Activated CD4-positive, alpha-beta T cell treated with anti-CD3 and anti-CD28 coated beads for 24 hours (primary cell): Measurements from ENCODE around the gene SLC6A9.

Experiments
- DNase-seq, 2 donors: peaks; one replicate each; pipeline ENCODE4 v3.0.0-alpha.2; 2020; ENCODE audit warnings: low read depth in 2 of 2

SLC6A9 gene

DNA sequence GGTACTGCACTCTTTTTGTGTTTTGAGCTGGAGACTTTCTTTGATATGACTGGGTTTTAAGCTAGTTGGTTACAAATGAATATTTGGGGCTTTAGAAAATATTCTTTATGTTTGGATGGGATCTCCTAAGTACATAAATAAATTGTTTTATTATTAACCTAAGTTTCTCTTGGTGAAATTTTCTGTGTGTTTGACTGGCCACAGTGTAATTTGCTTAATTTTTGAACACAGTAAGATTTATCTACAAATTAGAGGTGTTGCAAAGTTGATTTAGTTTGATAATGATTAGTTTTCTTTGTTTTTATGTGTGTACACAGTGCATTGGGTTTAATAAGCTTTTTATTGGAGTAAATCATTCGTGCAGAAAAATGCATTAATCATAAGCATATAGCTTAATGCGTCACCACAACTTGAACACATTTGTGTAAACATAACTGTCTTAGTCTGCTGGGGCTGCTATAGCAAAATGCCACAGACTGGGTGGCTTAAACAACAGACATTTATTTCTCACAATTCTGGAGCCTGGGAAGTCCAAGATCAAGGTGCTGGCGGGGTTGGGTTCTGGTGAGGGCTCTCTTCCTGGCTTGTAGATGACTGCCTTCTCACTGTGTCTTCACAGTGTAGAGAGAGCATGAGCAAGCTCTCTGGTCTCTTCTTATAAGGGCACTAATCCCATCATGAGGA is 17.4 kb upstream of the SLC6A9 start:
- no peak for DNase-seq

DNA sequence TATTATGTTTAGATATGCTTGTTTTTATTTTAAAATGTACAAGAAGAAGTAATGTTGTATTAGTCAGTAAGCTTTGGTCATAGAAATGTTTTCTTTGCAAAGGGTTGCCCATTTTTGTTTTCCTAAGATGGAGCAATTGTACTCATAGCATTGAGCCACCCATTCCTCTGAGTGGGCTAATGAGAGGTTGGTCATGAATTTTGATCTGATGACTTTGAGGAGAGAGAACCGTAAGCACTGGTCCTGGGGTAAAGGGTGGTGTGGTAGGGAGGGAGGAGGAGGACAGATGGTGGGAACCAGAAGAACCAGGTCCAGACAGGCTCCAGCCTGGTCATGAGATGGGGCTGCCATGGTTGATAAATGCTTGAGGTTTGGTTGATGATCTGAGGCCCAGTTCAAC is 15.9 kb upstream of the SLC6A9 start:
- DNase-seq, result no peak

DNA sequence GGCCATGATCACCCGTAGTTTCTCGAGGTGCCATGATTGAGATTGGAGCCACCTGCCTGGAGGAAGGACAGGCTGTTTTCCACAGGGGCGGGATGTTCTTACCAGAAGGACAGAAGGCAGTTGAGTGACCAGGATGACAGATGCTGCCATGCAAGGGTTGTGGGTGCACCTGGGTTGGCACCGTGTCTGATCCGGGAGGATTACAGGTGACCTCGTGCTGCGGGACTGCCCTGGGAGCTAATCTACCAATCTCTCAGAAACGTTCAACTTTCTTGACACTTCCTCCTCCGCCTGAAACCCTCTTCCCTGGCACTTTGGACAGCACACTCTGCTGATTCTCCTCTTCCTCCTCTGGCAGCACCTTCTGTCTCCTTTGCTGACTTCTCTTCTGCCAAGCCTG is 13.8 kb upstream of the SLC6A9 start:
- DNase-seq, result no peak

- DNase-seq, result no peak
Observed at GRCh38 chr1:44044071-44044801, 13.0 kb upstream of the SLC6A9 start.

GRCh38 chr1:44043176-44044070 is 12.2 kb upstream of the SLC6A9 start:
- no peak for DNase-seq

DNA sequence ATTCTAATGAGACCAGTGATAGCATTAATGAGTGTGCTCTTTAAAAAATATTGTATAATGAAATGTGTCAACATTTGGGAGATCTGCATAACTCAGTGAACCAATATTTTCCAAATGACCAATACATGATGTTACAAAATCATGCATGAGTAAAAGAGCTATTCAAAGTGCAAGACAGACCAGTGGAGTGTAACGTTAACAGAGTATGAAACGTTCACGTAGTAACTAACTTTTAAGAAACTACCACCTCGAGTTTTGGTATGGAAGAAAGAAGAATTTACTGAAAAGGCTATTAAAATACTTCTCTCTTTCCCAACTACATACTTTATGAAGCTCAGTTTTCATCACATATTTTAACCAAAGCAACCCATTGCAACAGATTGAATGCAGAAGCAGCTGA is 9.6 kb upstream of the SLC6A9 start:
- no peak for DNase-seq

GRCh38 chr1:44040418-44040817 is 9.2 kb upstream of the SLC6A9 start:
- DNase-seq, result no peak

DNA sequence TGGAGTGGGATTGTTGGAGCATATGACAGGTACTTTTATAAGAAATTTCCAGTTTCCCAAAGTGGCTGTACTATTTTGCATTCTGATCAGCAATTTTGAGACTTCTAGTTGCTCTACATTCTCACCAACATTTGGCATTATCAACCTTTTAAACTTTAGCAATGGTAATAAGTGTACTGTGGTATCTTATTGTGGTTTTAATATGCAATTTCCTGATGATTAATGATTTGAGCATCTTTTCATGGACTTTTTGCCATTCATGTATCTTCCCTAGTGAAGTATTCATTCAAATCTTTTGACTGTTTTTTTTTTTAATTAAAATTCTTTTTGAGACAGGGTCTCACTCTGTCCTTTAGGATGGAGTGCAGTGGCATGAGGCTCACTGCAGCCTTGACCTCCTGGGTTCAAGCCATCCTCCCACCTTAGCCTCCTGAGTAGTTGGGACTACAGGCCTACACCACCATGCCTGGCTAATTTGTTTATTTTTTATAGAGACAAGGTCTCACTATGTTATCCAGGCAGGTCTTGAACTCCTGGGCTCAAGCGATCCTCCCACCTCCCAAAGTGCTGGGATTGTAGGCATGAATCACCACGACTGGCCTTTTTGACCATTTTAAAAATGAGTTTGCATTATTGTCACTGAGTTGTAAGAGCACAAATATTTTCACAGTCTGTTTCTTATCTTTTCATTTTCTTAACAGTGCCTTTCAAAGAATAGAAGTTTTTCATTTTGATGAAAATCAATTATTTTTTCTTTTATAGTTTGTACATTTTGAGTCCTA is 7.8 kb upstream of the SLC6A9 start:
- no peak for DNase-seq

- DNase-seq, result no peak
Observed at GRCh38 chr1:44037154-44037553, 5.9 kb upstream of the SLC6A9 start.

GRCh38 chr1:44036409-44037139 is 5.3 kb upstream of the SLC6A9 start:
- DNase-seq, result peak; percentile 51 to 59

GRCh38 chr1:44035726-44036408 is 4.6 kb upstream of the SLC6A9 start:
- DNase-seq, result no peak

DNA sequence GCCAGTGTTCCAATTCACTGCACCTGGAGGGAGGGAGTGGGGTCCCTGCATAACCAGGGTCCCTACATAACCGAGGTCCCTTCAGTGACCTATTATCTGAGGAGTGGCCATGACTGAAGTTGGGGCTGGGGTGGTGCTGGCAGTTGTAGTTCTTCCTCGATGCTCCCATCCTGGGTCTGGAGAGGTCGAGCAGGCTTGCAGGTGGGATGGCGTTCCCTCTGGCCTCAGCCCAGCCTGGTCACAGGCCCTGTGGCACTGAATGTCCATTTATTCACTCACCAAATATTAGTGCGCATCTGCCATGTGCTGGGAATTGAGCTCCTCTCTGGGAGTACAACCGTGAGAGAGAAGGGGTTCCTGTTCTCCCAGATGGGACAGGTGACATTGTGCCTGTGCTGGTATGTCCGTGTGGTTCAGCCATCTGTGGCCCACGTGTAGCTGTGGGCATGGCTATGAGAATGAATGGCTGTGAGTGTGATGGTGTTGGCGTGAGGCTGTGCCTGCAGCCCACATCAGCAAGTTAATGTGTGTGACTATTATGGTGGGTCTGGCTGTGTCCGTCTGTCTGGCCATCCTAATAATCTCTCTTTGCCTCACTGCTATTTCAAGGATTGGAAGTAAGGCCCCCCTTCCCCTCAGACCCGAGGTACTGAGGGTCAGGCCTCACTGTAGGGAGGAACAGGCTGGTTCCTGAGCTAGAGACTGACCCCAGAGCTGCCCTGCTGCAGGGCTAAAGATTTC is 3.9 kb upstream of the SLC6A9 start:
- DNase-seq, result no peak

DNA sequence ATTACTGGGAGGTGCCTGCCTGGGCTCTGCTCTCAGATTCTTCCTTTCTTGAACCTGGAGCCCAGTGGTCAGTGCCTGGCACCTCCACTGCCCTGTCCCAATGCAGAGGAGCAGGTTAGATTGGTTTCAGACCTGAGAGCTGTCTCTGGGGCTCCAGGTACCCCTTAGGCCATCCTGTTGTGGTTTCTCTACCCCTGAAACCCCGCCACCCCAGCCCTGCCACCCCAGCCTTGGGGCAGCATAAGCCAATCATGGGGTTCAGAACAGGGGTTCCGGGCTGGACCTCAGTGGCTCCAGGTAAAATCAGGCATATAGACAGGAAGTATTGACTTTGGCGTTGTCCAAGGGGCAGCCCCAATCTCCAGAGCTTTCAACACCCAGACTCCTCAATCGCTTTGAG is 3.2 kb upstream of the SLC6A9 start:
- DNase-seq, result no peak

DNA sequence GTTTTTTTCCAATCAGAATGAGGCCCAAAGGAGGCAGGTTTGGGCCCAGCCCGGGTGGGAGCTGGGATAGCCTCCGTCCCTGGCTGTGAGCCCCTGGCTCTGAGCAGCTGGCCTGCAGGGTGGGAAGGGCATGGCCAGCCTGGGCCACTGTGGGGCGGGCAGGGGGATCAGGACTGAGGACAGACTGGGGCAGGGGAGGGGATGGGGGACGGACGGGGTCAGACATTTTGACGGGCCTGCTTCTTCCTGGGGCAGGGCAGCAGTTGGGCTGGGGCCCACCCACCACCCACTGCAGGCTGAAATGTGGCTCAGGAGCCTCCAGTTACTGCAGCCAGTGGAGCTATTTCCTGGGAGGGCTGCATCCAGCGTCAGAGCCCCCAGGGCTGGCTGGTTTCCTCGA is 2.5 kb upstream of the SLC6A9 start:
- DNase-seq, result no peak

DNA sequence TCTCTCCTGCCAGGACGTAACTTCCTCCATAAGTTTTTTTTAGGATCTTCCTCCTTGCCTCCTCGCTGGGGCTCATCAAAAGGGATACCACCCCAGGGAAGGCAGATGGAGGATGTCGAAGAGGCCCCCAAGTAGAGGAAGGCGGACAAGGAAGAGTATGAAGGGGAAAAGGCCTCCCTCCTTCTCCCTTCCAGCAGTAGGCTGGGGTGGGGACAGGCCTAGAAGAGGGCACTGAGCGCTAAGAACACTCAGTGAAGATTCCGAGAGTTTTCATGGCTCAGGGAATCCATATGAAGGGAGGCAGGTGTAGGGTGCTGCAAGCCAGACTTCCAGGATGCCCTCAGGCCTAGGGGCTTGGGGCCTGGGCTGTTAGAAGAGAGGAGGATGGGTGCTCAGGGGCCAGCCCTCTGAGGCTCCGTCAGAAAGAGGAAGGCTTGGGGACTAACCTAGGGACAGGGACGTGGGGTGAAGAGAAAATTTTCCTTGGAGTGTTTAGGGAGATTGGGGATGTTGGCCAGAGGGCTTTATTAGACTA is 1.8 kb upstream of the SLC6A9 start:
- DNase-seq, result no peak

- DNase-seq, result no peak
Observed at GRCh38 chr1:44032170-44032790, 1.0 kb upstream of the SLC6A9 start.

DNA sequence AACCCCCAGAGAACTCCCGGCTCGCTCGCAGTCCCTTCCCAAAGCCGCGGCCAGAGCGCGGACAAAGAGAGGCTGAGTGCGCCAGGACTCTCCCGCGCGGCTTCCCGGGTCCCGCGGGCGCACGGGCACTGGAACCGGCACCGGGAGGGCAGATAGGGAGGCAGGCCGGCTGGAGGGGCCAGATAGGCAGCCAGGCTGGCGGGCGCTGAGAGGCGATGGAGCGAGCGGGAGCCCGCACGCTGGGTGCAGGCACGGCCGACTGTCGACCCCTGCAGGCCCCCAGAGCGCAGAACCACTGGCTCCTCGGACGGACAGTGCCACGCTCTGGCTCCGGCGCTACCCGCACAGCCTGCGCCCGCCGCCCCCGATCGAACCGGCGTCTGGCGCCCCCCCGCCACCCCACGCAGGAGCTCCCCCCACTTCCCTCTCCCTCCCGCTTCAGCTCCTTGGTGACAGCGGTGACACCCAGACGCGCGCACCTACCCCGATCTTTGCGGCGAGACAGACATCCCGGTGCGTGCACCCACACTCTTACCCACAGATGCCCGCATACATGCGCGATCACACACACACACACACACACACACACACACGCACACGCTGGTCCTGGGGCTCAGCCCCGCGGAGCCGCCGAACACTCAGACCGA is 534 bp downstream of the SLC6A9 start:
- DNase-seq, result peak; percentile 16 to 23

GRCh38 chr1:44029911-44030604 is 1.2 kb downstream of the SLC6A9 start:
- peak; percentile 80 to 82 for DNase-seq
